CD4-positive, alpha-beta T cell treated with Interleukin-6 for 4 hours (primary cell): ENCODE data around the gene GPR55.

Experiments used
- DNase-seq: peaks from one replicate; pipeline ENCODE4 v3.0.0-alpha.2; 2020; ENCODE audit warnings: mixed read lengths

The GPR55 gene

DNA sequence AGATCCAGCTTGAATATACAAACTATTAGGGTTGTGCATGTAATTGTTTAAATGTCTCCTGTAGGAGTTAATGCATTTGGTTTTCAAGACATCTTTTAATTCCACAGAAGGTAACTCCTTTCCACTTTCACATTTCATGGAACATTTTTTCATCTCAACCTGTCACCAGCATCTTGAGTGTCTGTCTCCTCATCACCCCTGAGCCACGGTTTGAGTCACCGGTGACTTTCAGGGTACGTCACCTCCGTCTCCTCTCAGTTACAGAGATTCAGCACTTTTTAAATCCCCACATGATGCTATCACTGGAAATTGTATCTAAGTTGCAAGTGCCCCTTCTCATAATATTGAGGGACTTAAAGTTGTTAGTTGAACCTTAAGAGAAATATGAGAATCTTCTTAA is 25.3 kb downstream of the GPR55 start:
- no peak for DNase-seq

DNA sequence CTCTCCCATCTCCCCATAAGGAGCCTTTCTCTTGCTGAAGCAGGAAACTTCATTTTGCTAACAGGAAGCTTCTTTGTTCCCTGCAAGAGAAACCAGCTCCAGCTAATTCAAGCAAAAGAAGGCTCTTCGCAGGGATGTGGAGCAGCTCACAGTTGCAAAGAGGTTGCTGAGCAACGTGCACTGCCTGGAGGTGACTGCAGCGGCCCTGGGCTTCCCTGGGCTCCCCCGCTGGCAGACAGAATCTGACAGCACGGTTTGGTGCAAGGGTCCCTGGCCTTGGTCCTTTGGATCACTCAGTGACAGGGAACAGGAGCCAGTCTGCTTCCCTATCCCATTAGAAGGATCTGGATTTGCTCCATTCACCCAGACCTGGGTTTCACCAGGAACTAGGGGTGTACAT is 25.8 kb downstream of the GPR55 start:
- DNase-seq: no peak

DNA sequence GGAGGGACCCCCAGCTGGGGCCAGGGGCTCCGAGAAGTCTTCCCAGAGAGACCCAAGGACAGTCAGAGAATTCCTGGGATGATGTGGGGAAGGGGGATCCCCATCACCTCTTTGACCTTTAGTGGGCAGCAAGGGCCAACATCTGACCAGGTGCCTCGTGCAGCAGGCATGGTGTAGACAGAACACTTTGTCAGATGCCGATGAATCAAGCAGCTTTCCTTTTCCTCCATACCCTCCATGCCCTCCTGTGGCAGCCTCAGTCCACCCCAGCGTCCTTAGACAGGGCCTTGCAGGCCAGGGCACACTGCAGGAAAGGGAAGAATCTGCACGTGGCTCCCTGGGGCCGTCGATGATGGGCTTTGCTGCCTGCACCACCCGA is 26.3 kb downstream of the GPR55 start:
- DNase-seq: no peak

DNA sequence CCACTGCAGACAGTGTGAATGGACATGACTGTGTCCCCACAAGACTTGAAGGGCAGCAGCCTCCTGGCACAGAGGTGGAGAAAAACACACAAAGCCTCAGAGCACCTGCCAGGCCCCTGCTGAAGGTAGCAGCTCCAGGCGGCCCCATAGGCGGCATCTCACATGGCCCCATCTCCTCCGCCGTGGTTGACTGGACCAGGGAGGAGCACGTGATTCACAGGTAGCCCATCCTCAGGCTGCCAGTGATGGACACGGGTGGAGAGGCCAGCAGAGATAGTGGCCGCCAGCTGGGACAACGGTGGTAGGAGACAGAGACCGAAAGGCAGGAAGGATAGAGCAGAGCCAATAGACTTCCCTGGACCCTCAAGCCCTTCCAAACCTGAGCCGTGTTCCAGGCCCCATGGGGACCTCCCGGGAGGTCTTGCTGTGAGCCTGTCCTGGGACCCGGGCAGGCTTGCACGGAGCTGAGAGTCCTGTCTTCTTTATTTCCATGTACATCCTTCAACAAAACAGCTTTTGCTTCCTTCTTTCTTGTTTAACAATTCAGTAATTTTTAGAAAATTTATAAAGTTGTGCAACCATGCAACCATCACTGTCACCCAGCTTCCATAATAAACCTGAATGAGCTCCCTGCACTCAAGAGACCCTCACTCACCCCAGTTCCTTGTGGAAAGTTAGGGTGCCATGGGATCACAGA is 26.9 kb downstream of the GPR55 start:
- no peak for DNase-seq

DNA sequence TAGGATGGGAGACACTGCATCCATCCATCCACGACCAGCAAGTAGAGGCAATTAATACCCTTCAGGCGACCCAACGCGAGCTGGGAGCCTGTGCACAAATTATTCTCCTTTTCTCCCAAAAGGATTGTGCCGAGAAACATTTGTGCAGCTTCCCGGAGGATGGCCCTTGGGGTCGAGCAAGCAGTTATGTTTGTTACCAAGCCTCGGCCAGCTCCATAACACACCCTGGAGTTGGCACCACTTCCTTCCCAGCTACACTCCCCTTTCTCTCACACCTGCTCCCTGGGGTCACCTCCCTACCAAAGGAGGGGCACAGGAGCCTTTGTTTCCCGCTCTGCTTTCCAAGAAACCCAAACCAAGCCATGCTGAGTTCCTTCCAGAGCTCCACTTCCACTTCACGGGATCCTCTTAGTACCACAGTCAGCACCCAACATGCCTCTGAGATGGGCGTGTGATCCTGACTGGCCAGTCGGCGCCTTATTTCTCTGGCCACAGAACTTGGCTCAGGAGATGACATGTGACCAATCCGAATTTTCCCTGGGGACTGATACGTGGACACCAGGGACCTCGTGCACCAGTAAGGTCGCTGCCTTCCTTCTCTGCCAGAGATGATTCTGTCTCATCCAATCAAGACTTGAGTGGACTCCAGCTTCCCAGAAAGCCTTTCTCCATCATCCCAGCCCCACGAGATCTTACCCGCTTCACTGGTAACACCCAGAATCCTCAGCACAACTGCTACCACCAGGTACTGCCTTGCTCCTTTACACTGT is 28.5 kb downstream of the GPR55 start:
- DNase-seq: no peak

DNA sequence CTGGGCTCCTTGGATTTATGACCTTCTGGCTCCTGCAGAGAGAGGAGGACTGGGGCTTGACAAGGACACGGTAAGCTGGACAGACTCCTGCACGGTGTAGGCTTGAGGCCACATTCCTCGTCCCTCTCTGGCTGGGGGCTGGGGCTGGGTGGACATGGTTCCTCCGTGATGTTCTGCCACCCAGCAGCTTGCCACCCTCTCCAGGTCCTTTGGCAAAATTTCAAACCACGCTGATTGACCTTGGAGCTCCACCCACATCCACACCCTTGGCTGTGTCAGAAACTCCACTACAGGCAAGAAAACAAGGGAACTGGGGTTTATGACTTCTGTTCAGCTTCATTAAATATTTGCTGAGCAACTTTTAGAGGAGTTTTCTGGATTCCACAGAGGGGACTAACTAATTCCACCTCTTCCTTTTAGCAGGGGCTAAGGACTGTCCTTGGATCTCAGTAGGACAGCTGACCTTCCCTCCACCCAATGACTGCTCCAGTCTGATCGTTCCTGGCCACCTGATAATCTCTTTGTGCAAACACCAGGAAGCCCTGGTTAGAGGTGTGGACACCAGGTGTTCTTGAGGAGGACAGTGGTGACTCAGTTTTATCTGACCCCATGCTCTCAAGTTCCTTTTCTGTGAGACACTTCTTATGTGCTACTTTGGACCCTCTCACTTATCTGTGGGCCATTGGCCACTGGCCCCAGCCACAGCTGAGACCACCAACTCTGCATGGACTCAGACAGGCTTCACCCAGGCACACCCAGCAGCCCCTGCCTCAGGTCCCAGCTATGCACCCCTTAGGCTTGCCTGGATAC is 29.3 kb downstream of the GPR55 start:
- no peak for DNase-seq

DNA sequence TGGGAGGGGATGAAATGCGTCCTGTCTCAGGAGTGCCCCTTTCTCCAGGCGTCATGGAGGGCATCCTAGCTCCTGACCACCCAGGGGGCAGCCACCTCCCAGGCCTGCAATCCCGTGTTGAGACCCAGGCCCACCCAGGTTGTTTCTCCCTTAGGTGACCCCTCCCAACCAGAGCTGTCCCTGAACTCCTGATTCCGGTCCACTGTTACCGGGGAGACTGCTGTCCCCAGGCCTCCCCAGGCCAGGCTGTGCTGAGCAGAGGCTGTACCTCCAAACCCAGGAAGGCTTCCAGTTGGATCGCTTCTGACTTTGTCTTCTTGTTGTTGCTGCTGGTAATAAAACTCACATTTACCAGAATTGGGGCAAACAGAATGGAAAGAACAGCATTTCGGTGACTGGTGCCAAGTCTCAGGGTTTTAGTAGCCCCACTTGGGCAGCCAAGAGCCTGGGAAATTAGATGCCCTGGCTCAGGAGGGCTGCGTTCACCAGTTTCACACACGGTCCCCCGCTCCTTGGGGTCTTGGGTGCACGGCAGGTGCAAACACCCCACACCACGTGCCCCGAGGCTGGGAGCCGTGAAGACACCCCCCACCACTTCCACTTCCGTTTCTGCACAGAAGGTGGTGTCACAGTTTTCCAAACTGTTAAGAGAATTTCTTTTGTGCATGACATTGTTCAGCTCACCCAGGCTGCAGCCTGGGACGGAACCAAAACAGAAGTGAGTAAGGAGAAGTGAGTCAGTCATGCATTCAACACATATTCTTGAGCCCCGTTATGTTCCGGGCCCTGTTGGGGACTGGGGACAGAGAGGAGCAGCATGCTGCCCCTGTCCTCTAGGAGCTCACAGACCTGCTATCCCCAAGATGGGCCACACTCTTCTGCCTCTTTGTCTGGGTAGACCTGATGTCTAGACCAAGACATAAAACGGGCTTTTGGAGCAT is 30.9 kb downstream of the GPR55 start:
- peak; percentile 19 for DNase-seq

DNA sequence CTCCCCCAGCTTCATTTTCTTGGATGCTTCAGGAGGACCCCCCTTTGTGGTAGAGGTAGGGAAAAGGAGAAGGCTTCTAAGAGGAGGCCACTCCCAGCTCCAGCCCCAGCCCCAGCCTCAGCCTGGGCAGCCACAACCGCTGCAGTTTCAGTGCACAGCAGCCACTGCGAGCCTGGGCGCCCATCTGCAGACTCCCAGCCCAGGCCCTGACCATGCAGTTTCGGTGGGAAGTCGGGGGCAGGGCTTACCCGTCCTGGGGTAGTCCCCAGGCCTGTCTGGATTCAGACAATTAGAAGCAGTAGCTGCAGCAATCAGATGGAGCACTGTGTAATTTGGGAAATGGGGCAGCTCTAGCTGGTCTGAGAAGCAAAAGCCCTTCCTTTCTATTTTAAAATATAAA is 31.7 kb downstream of the GPR55 start:
- DNase-seq: no peak

DNA sequence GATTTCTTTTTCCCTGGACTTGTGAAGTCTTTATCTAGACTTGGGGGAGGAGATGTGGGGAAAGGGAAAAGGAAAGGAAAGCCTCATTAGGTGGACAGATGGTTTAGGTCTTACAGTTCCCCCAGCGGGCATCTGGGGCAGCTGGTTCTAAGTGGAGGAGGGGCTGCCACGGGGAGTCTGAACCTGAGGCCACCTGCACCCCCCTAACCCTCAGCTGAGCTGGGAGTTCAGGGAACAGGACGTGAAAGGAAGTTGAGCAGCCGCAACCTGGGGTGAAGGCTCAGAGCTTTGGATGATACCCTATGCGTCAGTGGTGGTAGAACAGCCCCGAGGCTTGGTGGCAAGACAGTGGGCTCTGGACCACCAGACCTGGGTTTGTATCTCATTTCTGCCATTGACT is 33.5 kb downstream of the GPR55 start:
- DNase-seq: no peak

DNA sequence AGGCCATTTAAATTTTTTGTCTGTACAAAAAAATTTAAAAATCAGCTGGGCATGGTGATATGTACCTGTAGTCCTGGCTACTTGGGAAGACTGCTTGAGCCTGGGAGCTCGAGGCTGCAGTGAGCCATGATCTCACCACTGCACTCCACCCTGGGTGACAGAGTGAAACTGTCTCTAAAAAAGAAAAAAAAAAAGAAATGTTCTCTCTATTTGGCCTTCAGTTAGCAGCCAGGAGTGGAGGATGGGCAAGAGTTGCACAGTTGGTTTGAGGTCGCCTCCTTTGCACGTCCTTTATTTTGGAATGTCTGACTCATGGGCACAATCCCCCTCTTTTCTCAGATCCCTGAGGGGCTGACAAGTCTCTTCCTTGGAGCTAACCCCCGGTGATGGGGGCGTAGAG is 34.0 kb downstream of the GPR55 start:
- DNase-seq: no peak

DNA sequence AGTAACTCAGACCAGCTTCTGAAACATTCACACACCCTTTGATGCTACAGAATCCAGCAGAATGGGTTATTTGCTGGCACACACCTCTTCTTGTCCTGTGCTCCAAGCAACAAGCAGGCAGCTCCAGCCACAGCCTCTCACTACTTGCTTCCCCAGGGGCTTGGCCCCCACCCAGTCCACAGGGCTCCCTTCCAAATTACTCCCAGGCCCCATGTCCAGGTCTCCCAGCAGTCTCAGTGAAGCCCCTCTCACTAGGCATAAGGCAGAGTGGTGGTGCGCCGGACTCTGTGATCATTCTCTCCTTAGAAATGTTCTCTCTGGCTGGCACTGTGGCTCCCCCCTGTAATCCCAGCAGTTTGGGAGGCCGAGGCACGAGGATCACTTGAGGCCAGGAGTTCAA is 34.4 kb downstream of the GPR55 start:
- no peak for DNase-seq

DNA sequence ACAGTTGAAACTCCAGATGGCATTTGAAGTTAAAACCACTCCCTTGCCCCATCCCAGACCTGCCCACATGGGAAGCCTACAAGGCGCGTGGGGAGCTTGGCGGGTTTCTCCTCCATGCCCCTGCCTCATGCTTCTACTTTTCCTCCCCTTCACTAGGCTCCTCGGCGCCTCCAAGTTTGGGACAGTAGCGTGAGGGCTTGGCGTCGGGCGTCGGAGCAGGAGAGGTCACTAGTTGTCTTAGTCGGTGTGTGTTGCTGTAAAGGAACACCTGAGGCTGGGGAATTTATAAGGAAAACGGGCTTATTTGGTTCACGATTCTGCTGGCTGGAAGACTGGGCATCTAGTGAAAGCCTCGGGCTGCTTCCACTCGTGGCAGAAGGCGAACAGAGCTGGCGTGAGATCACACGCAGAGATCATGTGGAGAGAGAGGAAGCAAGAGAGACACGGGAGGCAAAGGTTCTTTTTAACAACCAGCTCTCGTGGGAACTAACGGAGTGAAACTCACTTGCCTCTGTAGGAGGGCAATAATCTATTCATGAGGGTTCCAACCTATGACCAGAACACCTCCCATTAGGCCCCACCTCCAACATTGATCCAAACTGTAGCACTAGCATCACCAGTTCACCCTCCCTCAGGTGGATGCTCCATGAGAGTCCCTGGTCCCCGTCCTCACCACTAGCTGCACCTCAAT is 35.0 kb downstream of the GPR55 start:
- DNase-seq: no peak

DNA sequence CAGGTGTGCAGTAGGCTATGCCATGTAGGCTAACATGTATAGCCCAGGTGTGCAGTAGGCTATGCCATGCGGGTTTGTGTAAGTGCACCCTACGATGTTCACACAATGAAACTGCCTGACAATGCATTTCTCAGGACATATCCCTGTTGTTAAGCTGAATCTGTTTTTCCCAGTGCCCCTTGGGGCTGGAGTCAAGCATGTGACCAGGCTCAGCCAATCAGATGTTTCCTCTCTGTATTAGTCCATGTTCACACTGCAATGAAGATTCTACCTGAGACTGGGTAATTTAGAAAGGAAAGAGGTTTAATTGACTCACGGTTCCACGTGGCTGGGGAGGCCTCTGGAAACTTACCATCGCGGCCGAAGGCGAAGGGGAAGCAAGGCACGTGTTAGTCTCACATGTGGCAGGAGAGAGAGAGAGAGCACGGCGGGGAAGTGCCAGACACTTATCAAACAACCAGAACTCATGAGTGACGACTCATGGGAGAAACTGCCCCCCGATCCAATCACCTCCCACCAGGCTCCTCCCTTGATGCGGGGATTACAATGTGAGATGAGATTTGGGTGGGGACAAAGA is 36.1 kb downstream of the GPR55 start:
- DNase-seq: no peak

DNA sequence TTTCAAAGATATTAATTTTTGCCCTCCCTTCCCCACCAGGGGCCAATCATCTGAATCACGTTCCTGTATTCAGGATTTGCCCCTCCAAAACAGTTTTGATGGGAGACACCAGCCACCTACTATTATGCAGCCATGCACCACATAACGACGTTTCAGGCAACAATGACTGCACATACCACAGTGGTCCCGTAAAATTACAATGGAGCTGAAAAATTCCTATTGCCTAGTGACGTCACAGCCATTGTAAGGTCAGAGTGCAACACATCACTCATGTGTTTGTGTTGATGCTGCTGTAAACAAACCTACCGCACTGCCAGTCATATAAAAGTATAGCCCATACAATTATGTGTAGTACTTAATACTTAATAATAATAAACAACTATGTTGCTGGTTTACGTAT is 37.7 kb downstream of the GPR55 start:
- DNase-seq: no peak

DNA sequence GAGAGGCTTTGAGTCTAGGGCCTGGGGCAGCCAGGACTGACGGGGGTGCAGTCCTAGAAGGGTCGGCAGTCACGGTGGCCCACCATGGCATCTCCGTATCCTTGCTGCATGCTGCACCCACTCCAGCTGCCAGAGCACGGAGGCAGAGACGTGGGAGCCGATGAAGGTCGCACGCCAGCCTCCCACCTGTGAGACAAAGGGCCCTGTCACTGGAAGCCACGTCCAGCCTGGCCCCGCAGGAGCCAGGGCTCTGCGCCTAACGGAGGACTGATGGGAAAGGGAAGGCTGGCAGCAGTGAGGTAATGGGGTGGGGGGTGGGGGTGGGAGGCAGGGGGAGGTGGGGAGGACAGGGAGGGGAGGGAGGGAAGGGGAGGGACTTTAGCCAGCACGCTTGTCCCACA is 38.4 kb downstream of the GPR55 start:
- no peak for DNase-seq

DNA sequence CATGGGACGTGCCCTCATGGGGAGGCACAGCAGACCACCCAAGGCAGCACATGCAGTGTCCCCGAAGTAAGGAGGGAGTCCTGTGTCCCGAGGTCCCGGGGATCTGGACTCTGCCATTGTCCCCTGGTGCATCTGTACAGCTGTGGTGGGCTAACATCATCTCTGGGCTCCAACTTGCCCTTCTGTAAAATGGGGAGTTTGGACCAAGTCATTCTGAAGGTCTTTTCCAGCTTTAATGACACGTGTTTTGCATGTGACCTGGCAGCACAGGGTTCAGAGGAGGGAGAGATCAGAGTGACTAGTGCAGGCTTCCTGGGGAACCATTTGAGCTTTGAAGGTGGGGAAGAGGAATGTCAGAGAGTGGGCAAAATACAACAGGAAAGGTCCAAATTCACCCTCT is 38.8 kb downstream of the GPR55 start:
- no peak for DNase-seq

DNA sequence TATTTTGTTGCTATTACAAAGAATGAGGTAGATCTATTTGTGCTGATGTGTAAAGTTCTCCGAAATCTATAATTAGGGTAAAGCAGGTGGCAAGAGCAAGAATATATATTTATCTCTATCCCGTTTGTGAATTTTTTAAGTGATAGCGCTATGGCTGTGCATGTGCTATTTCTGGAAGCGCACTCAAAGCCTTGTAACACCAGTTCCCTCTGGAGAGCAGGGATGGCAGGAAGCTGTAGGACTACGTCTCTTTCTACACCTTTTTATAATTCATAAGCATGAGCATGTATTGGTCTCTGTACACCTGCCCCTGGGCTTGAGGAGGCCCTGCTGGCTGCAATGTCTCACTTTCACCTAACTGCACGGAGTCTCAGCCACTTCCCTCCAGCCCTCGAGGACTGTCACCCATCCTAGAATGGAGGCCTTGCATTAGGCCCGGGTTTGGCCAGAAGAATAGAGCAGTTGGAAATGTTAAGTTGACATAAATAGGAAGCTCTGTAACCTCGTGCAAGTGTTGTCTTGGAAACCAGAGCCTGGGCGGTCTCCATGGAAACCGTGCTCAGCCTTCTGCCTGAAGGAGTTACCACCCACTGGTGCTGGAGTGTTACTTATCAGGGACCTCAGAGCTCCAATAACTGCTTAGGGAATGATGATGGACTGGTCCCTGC is 39.4 kb downstream of the GPR55 start:
- no peak for DNase-seq

DNA sequence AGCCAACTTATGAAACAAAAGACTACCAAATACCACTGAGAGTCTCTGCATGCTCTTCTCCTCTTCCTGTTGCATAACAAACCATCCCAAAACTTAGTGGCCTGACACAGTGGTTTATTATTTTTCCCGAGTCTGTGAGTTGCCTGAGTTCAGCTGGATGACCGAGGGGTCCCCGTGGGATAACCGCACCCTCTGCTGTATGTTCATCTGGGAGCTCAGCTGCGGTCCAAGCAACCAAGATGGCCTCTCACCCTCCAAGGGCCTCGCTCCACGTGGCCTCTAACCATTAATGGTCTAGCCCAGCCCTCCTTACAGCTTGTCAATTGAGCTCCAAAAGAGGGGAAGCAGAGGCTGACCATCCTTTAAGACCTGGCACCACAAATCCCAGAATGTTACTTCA is 43.2 kb downstream of the GPR55 start:
- no peak for DNase-seq

DNA sequence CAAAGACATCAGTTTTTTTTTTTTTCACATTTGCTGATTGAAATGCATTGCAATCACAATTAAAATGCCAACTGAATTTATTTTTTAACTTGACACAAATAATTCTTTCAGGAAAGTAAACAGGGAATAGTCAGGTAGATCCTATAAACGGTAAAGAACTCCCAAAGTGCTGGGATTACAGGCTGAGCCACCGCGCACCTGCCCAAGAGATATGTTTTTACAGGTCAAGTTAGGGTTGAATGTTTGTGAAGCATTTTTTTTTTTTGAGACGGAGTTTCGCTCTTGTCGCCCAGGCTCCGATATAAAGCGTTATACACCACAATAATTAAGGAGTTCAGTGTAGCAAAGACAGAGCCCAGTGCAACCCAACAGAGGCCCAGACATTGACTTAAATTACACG is 45.2 kb downstream of the GPR55 start:
- no peak for DNase-seq

DNA sequence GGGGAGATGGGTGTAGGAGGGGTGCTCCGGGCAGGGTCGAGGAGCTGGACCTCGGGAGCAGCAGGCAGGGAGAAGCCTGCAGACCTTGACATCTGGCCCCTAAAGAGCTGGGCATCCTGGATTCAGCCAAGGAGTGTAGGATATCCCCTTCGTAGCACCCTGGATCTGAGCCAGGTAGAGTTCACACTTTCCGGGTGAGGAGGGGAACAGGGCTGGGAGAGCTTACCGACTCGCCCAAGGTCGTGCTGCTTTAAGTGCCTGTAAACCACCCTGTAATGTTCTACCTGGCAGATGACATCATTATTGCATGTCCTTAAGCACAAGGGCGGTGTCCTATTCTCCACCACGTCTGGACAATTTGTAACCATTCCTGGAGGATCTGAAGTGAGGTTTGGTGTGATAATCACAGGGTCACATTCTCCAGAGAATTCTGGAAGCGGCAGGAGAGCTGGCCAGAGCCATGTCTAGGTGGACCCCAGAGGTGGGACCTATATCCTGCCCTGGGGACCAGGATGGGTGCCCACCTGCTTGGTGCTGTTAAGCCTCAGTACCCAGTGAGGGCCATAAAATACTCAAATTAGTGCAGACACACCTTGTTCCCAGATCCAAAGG is 45.7 kb downstream of the GPR55 start:
- DNase-seq: no peak
